H1 (cell line): ENCODE results near the gene LRRC49. TPM values are rescaled to one million over a fixed set of nuclear protein-coding genes. Genes with fewer than 3 reads are reported as not detected.
"Not testable (repeated sequence)": the region's sequence is repeated elsewhere in the genome, so short reads cannot be mapped to it uniquely, and the experiment has no call there.

ENCODE experiments used
- CTCF ChIA-PET: fragments of 300-600 bp; sonication (Branson Sonifier 250); formaldehyde crosslinking; loops from one replicate; lab custom pipeline; 2021; ENCODE audit not compliant: partially characterized antibody; lab: Charles Lee
- POLR2A ChIA-PET: fragments of 300-600 bp; sonication (Branson Sonifier 250); formaldehyde crosslinking; loops from one replicate; lab custom pipeline; 2021; ENCODE audit warnings: inconsistent platforms; ENCODE audit not compliant: partially characterized antibody; lab: Charles Lee
- DNase-seq, 2 experiments: peaks; one replicate each; pipeline versions ENCODE4 v3.0.0 to v3.0.0-alpha.2; 2010 to 2022; ENCODE audit warnings: low spot score in 2 of 2, low read depth in 1 of 2, mixed read lengths in 1 of 2
- FAIRE-seq: peaks from 2 replicates; lab custom pipeline; 2011; peaks lifted over from hg19 to GRCh38; lab: Jason Lieb, UNC
- H2AFZ ChIP-seq: 2 replicates; pipeline ENCODE4 v1.8.1; 2012; ENCODE audit warnings: low read length, inconsistent platforms
- H2AK5ac ChIP-seq: 2 replicates; pipeline ENCODE4 v1.6.1; 2013; ENCODE audit warnings: low read depth, low read length
- H2BK120ac ChIP-seq: replicated peaks from 2 replicates; pipeline ENCODE3; 2013; ENCODE audit warnings: low read depth, low read length, inconsistent platforms
- H2BK12ac ChIP-seq: 2 replicates; pipeline ENCODE4 v1.6.1; 2013; ENCODE audit warnings: low read depth, low read length
- H2BK15ac ChIP-seq: 2 replicates; pipeline ENCODE4 v1.6.1; 2013; ENCODE audit warnings: low read length
- H2BK20ac ChIP-seq: 2 replicates; pipeline ENCODE4 v1.6.1; 2013; ENCODE audit warnings: low read length
- H2BK5ac ChIP-seq: 2 replicates; pipeline ENCODE4 v1.6.1; 2013; ENCODE audit warnings: low read depth, low read length
- H3K14ac ChIP-seq: 2 replicates; pipeline ENCODE4 v1.6.1; 2013; ENCODE audit warnings: inconsistent platforms; ENCODE audit not compliant: insufficient read length
- H3K18ac ChIP-seq: 2 replicates; pipeline ENCODE4 v1.6.1; 2013; ENCODE audit warnings: low read length; ENCODE audit errors: extremely low read depth
- H3K23ac ChIP-seq: 2 replicates; pipeline ENCODE4 v1.6.1; 2013; ENCODE audit warnings: inconsistent platforms; ENCODE audit not compliant: insufficient read length
- H3K23me2 ChIP-seq: 2 replicates; pipeline ENCODE4 v1.6.1; 2013; ENCODE audit warnings: low read depth, low read length
- H3K27ac ChIP-seq: 2 replicates; pipeline ENCODE4 v1.6.1; 2011; ENCODE audit warnings: low read depth, low read length, inconsistent platforms
- H3K27me3 ChIP-seq, 4 experiments: replicated peaks in 1 of 4; 1 replicate in 1 of 4; 2 replicates in 3 of 4; pipeline versions ENCODE4 v1.6.1 to v1.8.1; 2011 to 2013; ENCODE audit warnings: low read length in 3 of 4, mild to moderate bottlenecking in 3 of 4, inconsistent platforms in 2 of 4, mixed read lengths in 2 of 4, moderate library complexity in 1 of 4; ENCODE audit not compliant: control insufficient read depth in 3 of 4, insufficient read depth in 3 of 4; ENCODE audit errors: extremely low read depth in 1 of 4
- H3K36me3 ChIP-seq, 4 experiments: 2 replicates each; pipeline versions ENCODE4 v1.6.1 to v1.8.1; 2011 to 2013; ENCODE audit warnings: mild to moderate bottlenecking in 4 of 4, low read length in 3 of 4, moderate library complexity in 2 of 4, control low read depth in 1 of 4, inconsistent platforms in 1 of 4; ENCODE audit not compliant: insufficient read depth in 4 of 4, control insufficient read depth in 2 of 4
- H3K4ac ChIP-seq: replicated peaks from 2 replicates; pipeline ENCODE3; 2013; ENCODE audit warnings: low read length, low read depth, mixed read lengths, inconsistent platforms; ENCODE audit not compliant: insufficient read length
- H3K4me1 ChIP-seq, 4 experiments: replicated peaks in 1 of 4; 1 replicate in 1 of 4; 2 replicates in 3 of 4; pipeline versions ENCODE4 v1.6.1 to v1.8.1; 2011 to 2013; ENCODE audit warnings: low read length in 3 of 4, inconsistent platforms in 2 of 4, mixed read lengths in 1 of 4; ENCODE audit not compliant: insufficient read depth in 4 of 4, control insufficient read depth in 3 of 4
- H3K4me2 ChIP-seq, 2 experiments: 2 replicates each; pipeline versions ENCODE4 v1.6.1 to v1.8.1; 2011 to 2013; ENCODE audit warnings: low read depth in 2 of 2, low read length in 2 of 2, control low read depth in 1 of 2, inconsistent platforms in 1 of 2, mild to moderate bottlenecking in 1 of 2; ENCODE audit not compliant: insufficient read depth in 1 of 2
- H3K4me3 ChIP-seq, 4 experiments: fragments of 200-600, 300-600 bp in 1 of 4; sonication (generic), shearing (Covaris generic), sonication (Bioruptor Twin) in 1 of 4; 2 replicates each; pipeline versions ENCODE4 v1.5.1 to v1.8.1; 2011 to 2016; ENCODE audit warnings: low read length in 4 of 4, low read depth in 3 of 4, control low read depth in 2 of 4, inconsistent platforms in 2 of 4, mild to moderate bottlenecking in 2 of 4, mixed read lengths in 1 of 4, moderate library complexity in 1 of 4; ENCODE audit not compliant: insufficient read depth in 2 of 4; ENCODE audit errors: extremely low read depth in 1 of 4
- H3K56ac ChIP-seq: replicated peaks from 2 replicates; pipeline ENCODE3; 2013; ENCODE audit warnings: low read depth, mild to moderate bottlenecking, mixed read lengths, low read length, inconsistent platforms; ENCODE audit not compliant: insufficient read length
- H3K79me1 ChIP-seq: 2 replicates; pipeline ENCODE4 v1.6.1; 2013; ENCODE audit warnings: low read depth, low read length, control low read depth
- H3K79me2 ChIP-seq, 2 experiments: 2 replicates each; pipeline versions ENCODE4 v1.6.1 to v1.8.1; 2012 to 2013; ENCODE audit warnings: low read length in 2 of 2, mild to moderate bottlenecking in 2 of 2, inconsistent platforms in 1 of 2; ENCODE audit not compliant: insufficient read depth in 2 of 2, control insufficient read depth in 1 of 2
- H3K9ac ChIP-seq, 4 experiments: replicated peaks in 1 of 4; 1 replicate in 1 of 4; 2 replicates in 3 of 4; pipeline versions ENCODE4 v1.6.1 to v1.8.1; 2011 to 2013; ENCODE audit warnings: low read depth in 3 of 4, low read length in 3 of 4, control low read depth in 2 of 4, mild to moderate bottlenecking in 2 of 4, moderate library complexity in 2 of 4, inconsistent platforms in 1 of 4; ENCODE audit errors: extremely low read depth in 1 of 4
- H3K9me3 ChIP-seq, 2 experiments: 2 replicates each; pipeline versions ENCODE4 v1.6.1 to v1.8.1; 2012 to 2013; ENCODE audit warnings: mild to moderate bottlenecking in 2 of 2, moderate library complexity in 2 of 2, control low read depth in 1 of 2, inconsistent platforms in 1 of 2, low read depth in 1 of 2, low read length in 1 of 2, mixed read lengths in 1 of 2; ENCODE audit not compliant: insufficient read depth in 2 of 2
- H4K20me1 ChIP-seq, 2 experiments: replicated peaks in 1 of 2; 2 replicates each; pipeline versions ENCODE3 to v1.8.1; 2011 to 2013; ENCODE audit warnings: inconsistent platforms in 2 of 2, low read length in 2 of 2, mild to moderate bottlenecking in 1 of 2; ENCODE audit not compliant: insufficient read depth in 2 of 2, control insufficient read depth in 1 of 2
- H4K5ac ChIP-seq: 2 replicates; pipeline ENCODE4 v1.6.1; 2013; ENCODE audit warnings: low read length, low read depth, mixed read lengths, inconsistent platforms; ENCODE audit not compliant: insufficient read length
- H4K8ac ChIP-seq: 2 replicates; pipeline ENCODE4 v1.8.0; 2013; ENCODE audit warnings: mild to moderate bottlenecking, moderate library complexity, low read length, inconsistent platforms; ENCODE audit not compliant: insufficient read depth; ENCODE audit errors: extremely low read depth
- H4K91ac ChIP-seq: replicated peaks from 2 replicates; pipeline ENCODE3; 2013; ENCODE audit warnings: low read length, mixed read lengths, inconsistent platforms; ENCODE audit not compliant: insufficient read length
- WGBS, 2 experiments: shearing (Covaris generic) in 1 of 2; methylation state at CpG; one replicate each; pipeline versions ENCODE4 v1.1.6 to v1.1.7; 2013 to 2015; ENCODE audit warnings: low lambda C conversion rate in 2 of 2, mixed read lengths in 2 of 2, inconsistent platforms in 1 of 2, low coverage in 1 of 2, missing lambda C conversion rate in 1 of 2; ENCODE audit not compliant: insufficient replicate concordance in 2 of 2, insufficient coverage in 1 of 2, insufficient read length in 1 of 2; ENCODE audit errors: extremely low coverage in 1 of 2, missing lambda C conversion rate in 1 of 2; 5-methylcytosine and 5-hydroxymethylcytosine counted together
- polyA plus RNA-seq, 7 experiments: library from polyadenylated mRNA; depleted of rRNA in 3 of 7; stranded (reverse) in 5 of 7; unstranded in 2 of 7; fragments of >200 nt in 5 of 7; fragments of 200-250 nt in 2 of 7; gene quantifications; 1 replicate in 5 of 7; 2 replicates in 1 of 7; 4 replicates in 1 of 7; pipeline versions ENCODE4 v1.2.1 to v1.2.3, GENCODE V29; 2011 to 2013; ENCODE audit warnings: missing spikeins in 2 of 7, mixed read lengths in 2 of 7
- total RNA-seq: library from RNA; stranded (reverse); fragmentation: NEBNext Ultra II Directional; extraction: Animal tissue kit (Norgen Biotek cat#: 25700); gene quantifications from 2 replicates; pipeline ENCODE4 v1.2.1, GENCODE V29; 2021

The LRRC49 gene
- total and polyA plus RNA-seq, 2 of the 8 experiments (the other 6 are each of a cell fraction or from before 2014, with no cell fraction given), result 5.0 to 10.4 TPM

- H3K18ac ChIP-seq, DNase-seq, H3K79me1 ChIP-seq, H3K9ac ChIP-seq, H4K91ac ChIP-seq, H4K5ac ChIP-seq, FAIRE-seq, H3K56ac ChIP-seq, H3K4ac ChIP-seq, H3K4me3 ChIP-seq, H2AK5ac ChIP-seq, H3K4me1 ChIP-seq, H3K23me2 ChIP-seq, H2BK15ac ChIP-seq, H3K14ac ChIP-seq, POLR2A ChIA-PET, H3K27ac ChIP-seq, H3K23ac ChIP-seq, H2BK5ac ChIP-seq, H3K79me2 ChIP-seq, H2BK12ac ChIP-seq, H4K20me1 ChIP-seq, H3K9me3 ChIP-seq, H3K36me3 ChIP-seq, H4K8ac ChIP-seq, H3K27me3 ChIP-seq, H3K4me2 ChIP-seq, H2BK20ac ChIP-seq, H2BK120ac ChIP-seq, H2AFZ ChIP-seq: not testable (repeated sequence)
- 83% methylated on average over 2 of the region's 2 CpGs; no CpG with 5 or more reads in 1 of the 2 experiments for WGBS, 2 experiments
- CTCF ChIA-PET, result interaction anchor here (1.0 kb wide), 1 partner anchor 857 kb away, joined by 3 read pairs; no protein-coding TSS in a partner anchor
Observed at GRCh38 chr15:70943285-70943684, 50.7 kb downstream of the LRRC49 start.
